Endodermal cell (in vitro differentiated cells): ENCODE measurements around the gene STUB1. TPM values are rescaled to one million over a fixed set of nuclear protein-coding genes. Genes with fewer than 3 reads are reported as not detected.

Source experiments
- DNase-seq: peaks from one replicate; pipeline ENCODE4 v3.0.0-alpha.2; 2017
- H3K27ac ChIP-seq: 2 replicates; pipeline ENCODE4 v1.5.1; 2013; ENCODE audit warnings: mild to moderate bottlenecking, low read depth, low read length, moderate library complexity
- H3K27me3 ChIP-seq: 2 replicates; pipeline ENCODE4 v1.6.1; 2013; ENCODE audit warnings: mild to moderate bottlenecking, low read length, moderate library complexity; ENCODE audit not compliant: insufficient read depth, control insufficient read depth, poor library complexity, severe bottlenecking
- H3K36me3 ChIP-seq: 2 replicates; pipeline ENCODE4 v1.7.0; 2013; ENCODE audit warnings: mild to moderate bottlenecking, low read length, moderate library complexity; ENCODE audit not compliant: control insufficient read depth, insufficient read depth
- H3K4me1 ChIP-seq: one replicate; pipeline ENCODE4 v1.7.0; 2013; ENCODE audit warnings: low read length; ENCODE audit not compliant: control insufficient read depth, insufficient read depth
- H3K4me3 ChIP-seq: 2 replicates; pipeline ENCODE4 v1.5.1; 2013; ENCODE audit warnings: mild to moderate bottlenecking, low read length, moderate library complexity
- H3K9ac ChIP-seq: 2 replicates; pipeline ENCODE4 v1.6.1; 2013; ENCODE audit warnings: mild to moderate bottlenecking, low read length, moderate library complexity; ENCODE audit not compliant: poor library complexity, severe bottlenecking; ENCODE audit errors: extremely low read depth
- H3K9me3 ChIP-seq: 2 replicates; pipeline ENCODE4 v1.6.1; 2013; ENCODE audit warnings: mild to moderate bottlenecking, low read length, moderate library complexity; ENCODE audit not compliant: control insufficient read depth
- H3K27ac Mint-ChIP-seq: 2 replicates; pipeline ENCODE4 v1.8.0; 2020; ENCODE audit warnings: mixed read lengths
- H3K27me3 Mint-ChIP-seq: 2 replicates; pipeline ENCODE4 v1.8.0; 2021; ENCODE audit warnings: mild to moderate bottlenecking, mixed read lengths; ENCODE audit not compliant: insufficient read depth
- H3K36me3 Mint-ChIP-seq: 2 replicates; pipeline ENCODE4 v1.8.0; 2020; ENCODE audit warnings: low read depth, mixed read lengths
- H3K4me1 Mint-ChIP-seq: 2 replicates; pipeline ENCODE4 v1.8.0; 2020; ENCODE audit warnings: mixed read lengths
- H3K4me3 Mint-ChIP-seq: 2 replicates; pipeline ENCODE4 v1.8.0; 2020; ENCODE audit warnings: mild to moderate bottlenecking, moderate library complexity, mixed read lengths
- H3K9me3 Mint-ChIP-seq: 2 replicates; pipeline ENCODE4 v1.8.0; 2020; ENCODE audit warnings: mild to moderate bottlenecking, mixed read lengths
- CTCF ChIP-seq: fragments of 200-600 bp; sonication (generic); conservative IDR thresholded peaks from 2 replicates; pipeline ENCODE4 v1.5.0; 2021; ENCODE audit warnings: antibody characterized with exemption, mild to moderate bottlenecking
- WGBS, 2 experiments: methylation state at CpG; one replicate each; pipeline versions ENCODE4 v1.1.5 to v1.1.7; 2013; ENCODE audit warnings: missing lambda C conversion rate in 2 of 2, mixed read lengths in 1 of 2; ENCODE audit not compliant: insufficient coverage in 1 of 2, insufficient read length in 1 of 2; 5-methylcytosine and 5-hydroxymethylcytosine counted together
- total RNA-seq, 2 donors: library from RNA; stranded (reverse); fragmentation: NEBNext Ultra II Directional in 1 of 2; extraction: Animal tissue kit (Norgen Biotek cat#: 25700) in 1 of 2; gene quantifications; 2 replicates in 1 of 2; 3 replicates in 1 of 2; pipeline ENCODE4 v1.2.1, GENCODE V29; 2021

Gene STUB1
- total RNA-seq, 2 donors from 2014 or later, result 105 to 124 TPM

GRCh38 chr16:648781-649589, 31.2 kb upstream of the STUB1 start, which contains the start of gene WDR90:
Gene WDR90, plus strand, starts transcription at chr16:649365. Its CDS starts 52 bp downstream, at chr16:649417.
- peak within 1 kb of the TSS; percentile 85 for H3K27ac Mint-ChIP-seq

DNA sequence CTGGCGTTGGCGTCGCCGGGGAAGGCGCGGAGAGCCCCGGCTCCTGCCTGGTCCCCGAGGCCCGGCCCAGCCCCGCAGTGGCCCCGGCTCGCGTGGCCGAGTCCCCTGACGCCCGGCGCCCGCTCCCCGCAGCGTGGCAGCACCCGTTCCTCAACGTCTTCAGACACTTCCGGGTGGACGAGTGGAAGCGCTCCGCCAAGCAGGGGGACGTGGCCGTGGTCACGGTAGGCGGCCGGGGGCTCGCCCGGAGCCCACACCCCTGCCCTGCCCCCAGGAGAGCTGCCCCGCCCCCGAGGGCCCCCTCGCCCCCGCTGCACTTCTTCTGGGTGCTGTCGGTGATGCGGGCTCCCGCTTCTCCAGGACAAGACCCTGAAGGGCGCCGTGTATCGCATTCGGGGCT, 30.6 kb upstream of the STUB1 start:
- Mint-ChIP-seq H3K4me3 (peak overlapping the region; percentile 68), H3K27ac (no peak overlapping the region), H3K27me3 (no peaks in the 10 kb centered on the region), H3K4me1 (no peaks in the 10 kb centered on the region), H3K9me3 (no peaks in the 10 kb centered on the region), H3K36me3 (no peaks in the 10 kb centered on the region)
- no peaks in the 10 kb centered on the region for H3K36me3 ChIP-seq
- WGBS, 2 experiments, result 12 to 29% methylated on average over 17 to 44 of the region's 44 CpGs
- peak overlapping the region; percentile 87 for H3K4me3 ChIP-seq
- H3K27ac ChIP-seq, result no peak overlapping the region
- H3K27me3 ChIP-seq, result no peaks in the 10 kb centered on the region
- no peaks in the 10 kb centered on the region for H3K4me1 ChIP-seq
- H3K9ac ChIP-seq, result peak overlapping the region; percentile 74
- no peaks in the 10 kb centered on the region for H3K9me3 ChIP-seq
- no peak for TF ChIP-seq CTCF
- no peak for DNase-seq

More at GRCh38 chr16:648781-649589, 31.2 kb upstream of the STUB1 start, which contains the start of gene WDR90:
- Mint-ChIP-seq H3K36me3 (no peaks in the 10 kb centered on the region), H3K4me1 (no peaks in the 10 kb centered on the region), H3K9me3 (no peaks in the 10 kb centered on the region), H3K4me3 (peak within 1 kb of the TSS; percentile 68), H3K27me3 (no peaks in the 10 kb centered on the region)
- H3K36me3 ChIP-seq, result no peaks in the 10 kb centered on the region
- no peaks in the 10 kb centered on the region for H3K9me3 ChIP-seq
- H3K27ac ChIP-seq, result peak within 1 kb of the TSS; percentile 66
- no peak for TF ChIP-seq CTCF
- WGBS, 2 experiments, result 3 to 4% methylated on average over 36 to 91 of the region's 91 CpGs
- H3K4me1 ChIP-seq, result no peaks in the 10 kb centered on the region
- no peaks in the 10 kb centered on the region for H3K27me3 ChIP-seq
- H3K4me3 ChIP-seq, result peak within 1 kb of the TSS; percentile 87
- H3K9ac ChIP-seq, result peak within 1 kb of the TSS; percentile 74
- peak; percentile 96 for DNase-seq

- no peaks in the 10 kb centered on the region for H3K4me1 ChIP-seq
- no peaks in the 10 kb centered on the region for H3K9me3 ChIP-seq
- Mint-ChIP-seq H3K27ac (no peak overlapping the region), H3K4me3 (no peak overlapping the region), H3K27me3 (no peaks in the 10 kb centered on the region), H3K4me1 (no peaks in the 10 kb centered on the region), H3K9me3 (no peaks in the 10 kb centered on the region), H3K36me3 (no peaks in the 10 kb centered on the region)
- 94 to 99% methylated on average over 15 to 22 of the region's 22 CpGs for WGBS, 2 experiments
- DNase-seq, result no peak
- H3K27ac ChIP-seq, result no peak overlapping the region
- no peaks in the 10 kb centered on the region for H3K27me3 ChIP-seq
- H3K36me3 ChIP-seq, result no peaks in the 10 kb centered on the region
- no peak overlapping the region for H3K9ac ChIP-seq
- no peak overlapping the region for H3K4me3 ChIP-seq
- no peak for TF ChIP-seq CTCF
Observed at GRCh38 chr16:651844-652243, 28.4 kb upstream of the STUB1 start.
